Astrocyte of the spinal cord (primary cell): ENCODE data around the gene NAGLU.

Experiments
- DNase-seq: peaks from one replicate; pipeline ENCODE4 v3.0.0; 2011; ENCODE audit warnings: low read depth, low spot score
- H3K4me3 ChIP-seq: 2 replicates; pipeline ENCODE4 v1.5.1; 2011; ENCODE audit warnings: low read depth, mild to moderate bottlenecking, low read length, moderate library complexity
- in situ Hi-C: cut with HindIII; loops from 2 replicates; pipeline ENCODE4 v1.10.0; 2017; ENCODE audit warnings: low sequenced_read_pairs
- TF ChIP-seq, protein P1 (sequence below): IDR thresholded peaks from 2 replicates; pipeline ENCODE4 v1.5.1; 2012; ENCODE audit warnings: low read depth, mild to moderate bottlenecking, low read length, inconsistent platforms

NAGLU gene

DNA sequence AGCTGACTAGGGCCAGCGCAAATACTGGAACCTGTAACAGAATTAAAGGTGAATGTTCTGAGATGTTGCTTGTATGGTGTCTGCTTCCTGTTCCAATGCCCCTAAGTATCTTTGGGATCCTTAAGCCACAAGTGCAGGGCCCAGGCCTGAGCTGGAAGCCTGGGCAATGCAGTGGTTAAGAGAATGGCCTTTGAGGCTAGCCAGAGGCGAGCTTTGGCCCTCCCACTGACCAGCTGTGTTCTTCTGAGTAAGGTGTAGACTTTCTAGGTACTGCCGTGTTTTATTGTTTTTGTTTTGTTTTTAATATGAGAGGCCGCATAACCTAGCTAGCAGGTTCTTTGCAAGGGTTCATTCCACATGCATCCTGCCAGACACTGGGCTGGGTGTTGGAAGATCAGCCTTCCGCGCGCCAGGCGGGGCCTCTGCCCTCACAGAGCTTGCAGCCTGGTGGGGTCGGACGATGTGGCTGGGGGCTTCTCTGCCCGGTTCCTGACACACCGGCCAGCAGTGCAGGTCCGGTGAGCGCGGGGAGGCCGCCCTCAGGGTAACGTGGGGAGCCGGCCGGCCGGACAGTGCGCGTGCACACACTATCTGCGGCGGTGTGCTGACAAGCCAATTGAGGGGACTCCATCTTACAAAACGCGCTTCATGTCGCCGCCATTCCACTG lies 30.3 kb downstream of the NAGLU start:
- TF ChIP-seq, protein P1, sequence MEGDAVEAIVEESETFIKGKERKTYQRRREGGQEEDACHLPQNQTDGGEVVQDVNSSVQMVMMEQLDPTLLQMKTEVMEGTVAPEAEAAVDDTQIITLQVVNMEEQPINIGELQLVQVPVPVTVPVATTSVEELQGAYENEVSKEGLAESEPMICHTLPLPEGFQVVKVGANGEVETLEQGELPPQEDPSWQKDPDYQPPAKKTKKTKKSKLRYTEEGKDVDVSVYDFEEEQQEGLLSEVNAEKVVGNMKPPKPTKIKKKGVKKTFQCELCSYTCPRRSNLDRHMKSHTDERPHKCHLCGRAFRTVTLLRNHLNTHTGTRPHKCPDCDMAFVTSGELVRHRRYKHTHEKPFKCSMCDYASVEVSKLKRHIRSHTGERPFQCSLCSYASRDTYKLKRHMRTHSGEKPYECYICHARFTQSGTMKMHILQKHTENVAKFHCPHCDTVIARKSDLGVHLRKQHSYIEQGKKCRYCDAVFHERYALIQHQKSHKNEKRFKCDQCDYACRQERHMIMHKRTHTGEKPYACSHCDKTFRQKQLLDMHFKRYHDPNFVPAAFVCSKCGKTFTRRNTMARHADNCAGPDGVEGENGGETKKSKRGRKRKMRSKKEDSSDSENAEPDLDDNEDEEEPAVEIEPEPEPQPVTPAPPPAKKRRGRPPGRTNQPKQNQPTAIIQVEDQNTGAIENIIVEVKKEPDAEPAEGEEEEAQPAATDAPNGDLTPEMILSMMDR, result no peak
- in situ Hi-C loops, result no loop called here
- DNase-seq, result no peak
- peak overlapping the region; percentile 90 for H3K4me3 ChIP-seq

DNA sequence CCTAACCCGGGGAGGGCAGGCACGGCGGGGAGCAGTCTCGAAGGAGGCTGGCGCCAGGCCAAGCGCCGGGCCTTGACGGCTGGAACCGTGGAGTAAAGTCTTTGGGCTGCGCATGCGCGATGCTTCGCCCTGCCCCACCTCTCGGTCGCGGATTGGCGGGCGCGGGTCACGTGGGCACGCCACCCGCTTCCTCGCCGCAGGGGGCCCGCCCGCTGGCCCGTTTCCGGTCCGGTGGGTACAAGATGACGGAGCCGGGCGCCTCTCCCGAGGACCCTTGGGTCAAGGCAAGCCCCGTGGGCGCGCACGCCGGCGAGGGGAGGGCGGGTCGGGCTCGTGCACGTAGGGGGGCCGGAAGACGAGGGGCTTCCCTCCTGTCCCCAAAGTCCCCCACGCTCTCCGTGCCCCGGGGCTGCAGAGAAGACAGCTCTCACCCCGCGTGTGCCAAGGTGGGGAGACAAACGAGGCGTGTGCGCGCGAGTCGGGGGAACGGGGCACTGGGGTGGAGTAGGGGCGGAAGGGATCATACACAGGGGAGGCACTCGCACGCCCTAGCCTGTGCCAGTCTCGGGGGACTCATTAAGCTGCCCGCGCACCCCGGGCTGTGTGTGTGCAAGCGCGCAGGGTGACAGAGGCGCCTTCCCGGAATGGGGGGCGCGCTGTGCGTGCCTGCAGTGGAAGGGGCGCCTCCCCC lies 31.0 kb downstream of the NAGLU start, which contains the start of gene MLX:
Gene MLX (plus strand): TSS at position 218 of the 691 bp plus-strand sequence. CDS start 25 bp downstream, at position 243.
- in situ Hi-C loops, result no loop called here
- peak within 1 kb of the TSS; percentile 90 for H3K4me3 ChIP-seq
- peak; percentile 86 for DNase-seq
- TF ChIP-seq, protein P1, result no peak

DNA sequence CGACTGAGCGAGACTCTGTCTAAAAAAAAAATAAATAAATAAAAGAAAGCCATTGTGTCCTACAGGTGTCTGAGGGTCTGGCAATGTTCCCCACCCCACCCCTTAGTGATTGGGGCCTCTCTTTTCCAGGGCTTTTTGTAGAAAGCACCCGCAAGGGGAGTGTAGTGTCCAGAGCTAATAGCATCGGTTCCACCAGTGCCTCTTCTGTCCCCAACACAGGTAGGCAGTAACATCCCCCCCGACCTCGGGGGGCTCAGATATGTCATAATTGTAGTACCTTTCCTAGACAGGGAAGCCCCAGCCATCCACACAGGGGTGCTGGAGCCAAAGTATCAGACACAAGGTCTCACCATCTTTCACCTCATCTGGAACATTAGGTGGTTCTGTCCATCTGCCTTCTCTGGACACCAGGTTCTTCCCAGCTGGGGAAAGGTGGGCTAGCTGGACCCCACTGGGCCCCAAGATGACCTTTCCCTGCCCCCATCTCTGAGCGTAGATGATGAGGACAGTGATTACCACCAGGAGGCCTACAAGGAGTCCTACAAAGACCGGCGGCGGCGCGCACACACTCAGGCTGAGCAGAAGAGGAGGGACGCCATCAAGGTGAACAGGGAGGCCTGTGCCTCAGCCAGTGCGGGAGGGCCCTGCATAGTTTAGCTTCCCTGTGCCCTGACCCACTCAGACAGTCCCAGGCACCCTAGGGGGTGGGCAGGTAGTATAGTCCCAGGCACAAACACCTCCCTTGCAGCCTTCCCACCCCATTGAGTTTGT lies 32.5 kb downstream of the NAGLU start:
- H3K4me3 ChIP-seq, result no peak overlapping the region
- DNase-seq, result no peak
- TF ChIP-seq, protein P1, result no peak
- in situ Hi-C loops, result no loop called here

DNA sequence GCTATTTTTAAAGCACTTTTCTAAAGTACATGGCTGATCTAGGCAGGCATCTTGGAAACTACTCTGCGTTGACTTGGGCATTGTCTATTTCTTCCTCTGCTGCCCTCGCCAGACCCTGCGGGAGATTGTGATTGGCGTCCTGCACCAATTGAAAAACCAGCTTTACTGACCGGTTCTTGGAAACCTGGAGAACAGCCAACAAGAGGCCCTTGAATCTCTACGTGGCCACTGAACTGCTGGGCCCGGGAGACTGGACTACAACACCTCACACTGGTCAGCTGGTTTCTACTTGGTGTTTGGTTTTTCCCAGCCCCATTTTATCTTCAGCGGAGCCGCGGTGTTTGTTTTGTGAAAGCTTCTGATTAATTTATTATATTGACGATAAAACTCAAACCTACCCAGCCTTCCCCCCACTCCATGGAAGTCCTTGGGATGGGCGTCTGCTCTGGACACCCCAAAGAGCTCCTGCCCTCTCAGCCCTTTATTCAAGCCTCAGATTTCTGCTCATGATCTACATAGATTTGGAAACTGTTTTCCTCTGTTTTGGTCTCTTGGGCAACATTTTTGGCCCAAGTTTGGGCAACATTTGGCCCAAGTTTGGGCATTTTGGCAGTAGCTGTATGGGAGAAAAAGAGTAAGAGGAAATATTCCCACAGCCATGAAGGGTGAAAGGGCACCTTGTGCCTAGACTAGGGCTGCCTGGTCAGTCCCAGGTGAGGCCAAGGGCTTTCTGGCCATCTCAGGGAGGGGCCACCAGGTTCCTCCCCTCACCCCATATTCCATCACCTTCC lies 35.6 kb downstream of the NAGLU start:
- in situ Hi-C loops, result no loop called here
- no peak for DNase-seq
- TF ChIP-seq, protein P1, result no peak
- H3K4me3 ChIP-seq, result no peak overlapping the region

DNA sequence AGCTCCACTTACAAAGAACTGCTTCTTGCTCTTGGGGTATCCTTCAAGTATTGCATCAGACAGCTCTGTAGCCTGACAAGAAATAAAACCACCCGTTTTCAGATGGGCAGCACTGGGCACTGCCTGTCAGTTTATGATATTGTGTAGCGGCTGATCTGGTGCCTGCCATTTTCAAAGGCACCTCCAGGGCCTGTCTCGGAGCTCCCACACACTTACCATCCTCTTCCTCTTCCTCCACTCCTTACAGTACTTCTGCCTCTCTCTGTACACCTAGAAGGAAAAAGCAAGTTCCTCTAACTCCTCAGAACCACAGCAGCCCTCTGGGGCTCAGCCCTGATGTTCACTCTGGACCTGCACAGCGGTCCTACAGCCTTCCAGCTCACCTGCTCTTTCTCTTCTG lies 37.1 kb downstream of the NAGLU start:
- DNase-seq, result no peak
- no peak overlapping the region for H3K4me3 ChIP-seq
- TF ChIP-seq, protein P1, result no peak
- in situ Hi-C loops, result no loop called here

DNA sequence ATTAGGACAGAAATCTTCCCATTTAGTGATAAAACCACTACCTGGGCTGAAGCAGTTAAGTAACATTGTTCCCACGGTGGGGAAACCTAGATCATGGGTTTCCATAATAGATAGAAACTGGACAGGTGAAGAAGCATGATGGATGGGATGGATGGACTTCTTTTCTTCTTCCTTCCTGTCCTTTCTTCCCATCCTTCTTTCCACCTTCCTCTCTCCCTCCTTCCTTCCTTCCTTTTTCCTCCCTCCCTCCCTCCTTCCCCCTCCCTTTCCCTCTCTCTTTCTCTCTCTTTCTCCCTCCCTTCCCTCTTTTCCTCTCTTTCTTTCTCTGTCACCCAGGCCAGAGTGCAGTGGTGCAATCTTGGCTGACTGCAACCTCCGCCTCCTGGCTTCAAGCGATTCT lies 38.4 kb downstream of the NAGLU start:
- no peak overlapping the region for H3K4me3 ChIP-seq
- DNase-seq, result no peak
- TF ChIP-seq, protein P1, result no peak
- in situ Hi-C loops, result no loop called here
